GM19023 (cell line): ENCODE data around the gene IL17C.

Experiments
- ATAC-seq: cut with Tn5 transposase; IDR thresholded peaks from one replicate; pipeline ENCODE4 v1.9.1; 2021; ENCODE audit warnings: mild to moderate bottlenecking, moderate library complexity; ENCODE audit not compliant: unreplicated experiment

Gene IL17C

DNA sequence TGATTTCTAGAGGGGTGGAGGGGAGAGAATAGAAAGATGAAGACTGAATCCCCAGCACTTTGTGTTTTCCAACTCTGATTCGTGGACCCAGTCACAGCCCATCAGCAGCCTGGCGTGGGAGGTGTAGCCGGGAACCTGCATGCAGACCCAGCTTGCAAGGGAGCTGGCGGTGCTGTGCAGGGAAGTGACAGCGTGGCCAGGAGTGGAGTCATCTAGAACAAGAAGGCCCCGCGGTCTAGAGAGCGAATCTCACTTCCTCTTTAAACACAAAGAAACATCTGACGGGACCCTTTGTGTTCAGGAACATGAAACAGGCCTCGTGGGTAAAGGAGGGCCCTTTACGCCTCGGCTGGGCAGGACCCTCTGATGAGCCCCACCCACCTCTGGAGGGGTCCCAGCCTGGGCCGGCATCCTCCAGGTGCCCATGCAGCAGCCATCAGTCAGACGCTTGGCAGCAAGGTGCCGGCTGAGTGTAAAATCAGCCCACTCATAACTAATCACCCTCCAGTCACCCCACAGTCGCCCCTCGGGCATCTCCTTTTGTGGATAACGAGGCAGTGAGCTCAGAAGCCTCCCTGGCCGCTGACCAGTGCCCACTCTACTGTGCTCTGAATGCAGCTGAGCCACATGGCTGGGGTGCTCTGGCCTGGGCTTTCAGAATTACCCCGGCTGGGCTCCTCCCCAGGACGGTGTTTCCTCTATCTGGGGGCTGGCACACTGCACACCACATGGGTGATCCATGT, 43.5 kb downstream of the IL17C start:
- peak; percentile 66 for ATAC-seq

DNA sequence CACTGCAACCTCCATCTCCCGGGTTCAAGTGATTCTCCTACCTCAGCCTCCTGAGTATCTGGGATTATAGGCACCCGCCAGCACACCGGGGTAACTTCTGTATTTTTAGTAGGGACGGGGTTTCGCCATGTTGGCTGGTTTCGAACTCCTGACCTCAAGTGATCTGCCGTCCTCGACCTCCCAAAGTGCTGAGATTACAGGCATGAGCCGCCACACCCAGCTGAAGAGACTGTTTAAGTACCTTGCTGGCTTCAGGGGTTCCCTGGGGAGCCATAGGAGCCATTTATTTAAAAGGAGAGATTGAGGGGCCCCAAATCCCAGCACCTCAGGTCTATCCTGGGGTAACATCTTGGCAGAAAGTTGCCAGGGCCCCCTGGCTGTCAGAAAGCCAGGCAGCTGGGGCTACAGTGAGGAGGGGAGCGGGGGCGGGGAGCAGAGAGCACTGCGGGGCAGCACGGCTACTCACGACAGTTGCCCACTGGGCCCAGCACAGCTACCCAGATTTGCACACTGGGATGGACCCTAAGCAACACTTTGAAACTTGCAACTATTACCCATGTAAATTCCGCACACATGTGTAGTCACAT, 46.3 kb downstream of the IL17C start:
- no peak for ATAC-seq

DNA sequence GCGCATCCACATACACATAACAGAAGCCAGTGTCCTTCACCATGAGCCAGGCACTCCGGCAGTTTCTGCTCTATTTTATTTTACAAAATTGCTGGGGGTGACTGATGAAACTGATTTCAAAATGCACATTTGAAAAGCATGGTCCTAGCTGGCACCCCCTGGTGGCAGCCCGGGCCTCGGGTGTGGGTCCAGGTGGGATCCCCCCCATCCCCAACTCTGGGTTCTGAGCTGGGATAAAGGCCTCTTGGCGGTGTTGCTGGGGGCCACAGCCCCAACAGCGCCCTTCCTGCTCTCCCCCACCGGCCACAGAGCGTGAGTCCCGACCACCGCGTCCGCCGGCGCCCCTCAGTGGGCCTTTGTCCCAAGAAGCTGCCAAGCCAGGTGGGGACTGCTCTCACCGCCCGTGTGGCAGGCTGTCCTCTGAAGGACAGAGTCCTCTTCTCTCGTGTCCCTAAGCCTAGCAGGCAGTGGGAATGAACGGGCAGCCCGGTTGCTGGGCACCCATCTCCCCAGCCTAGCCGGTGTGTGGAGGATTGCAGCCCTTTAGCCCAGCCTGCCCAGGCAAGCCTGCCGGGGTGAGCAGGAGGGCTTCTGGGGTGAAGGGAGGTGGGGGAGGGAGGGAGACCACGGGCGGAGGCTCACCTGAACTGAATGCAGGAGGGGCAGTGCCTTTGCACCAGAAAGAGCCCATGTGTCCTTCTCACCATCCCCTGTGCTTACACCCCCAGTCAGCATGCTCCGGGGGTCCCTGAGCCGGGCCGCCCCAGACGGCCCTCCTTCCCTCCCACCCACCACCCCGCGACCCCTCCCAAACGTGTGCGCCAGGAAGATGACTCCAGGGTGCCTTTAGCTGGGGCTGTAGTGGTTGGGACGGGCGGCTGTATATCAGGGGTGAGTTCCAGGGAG, 47.0 kb downstream of the IL17C start:
- no peak for ATAC-seq

DNA sequence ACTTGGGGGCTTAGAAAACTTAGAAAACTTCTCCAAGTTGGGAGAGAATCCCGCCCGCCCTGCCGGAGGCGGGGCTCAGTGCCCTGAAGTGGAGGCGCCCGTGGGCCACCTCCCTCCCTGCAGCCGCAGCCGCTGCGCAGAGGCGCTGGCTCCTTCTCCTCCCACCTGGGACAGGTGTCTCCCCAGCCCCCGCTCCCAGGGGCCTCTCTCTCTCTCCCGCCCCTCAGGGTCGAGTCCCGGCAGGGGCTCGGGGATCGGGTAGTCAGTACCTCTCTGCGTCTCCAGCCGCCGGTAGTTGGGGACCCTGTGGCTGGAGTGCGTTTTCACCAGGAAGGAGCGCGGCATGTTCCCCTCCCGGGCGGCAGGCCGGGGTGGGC, 47.7 kb downstream of the IL17C start:
- ATAC-seq: peak; percentile 14

DNA sequence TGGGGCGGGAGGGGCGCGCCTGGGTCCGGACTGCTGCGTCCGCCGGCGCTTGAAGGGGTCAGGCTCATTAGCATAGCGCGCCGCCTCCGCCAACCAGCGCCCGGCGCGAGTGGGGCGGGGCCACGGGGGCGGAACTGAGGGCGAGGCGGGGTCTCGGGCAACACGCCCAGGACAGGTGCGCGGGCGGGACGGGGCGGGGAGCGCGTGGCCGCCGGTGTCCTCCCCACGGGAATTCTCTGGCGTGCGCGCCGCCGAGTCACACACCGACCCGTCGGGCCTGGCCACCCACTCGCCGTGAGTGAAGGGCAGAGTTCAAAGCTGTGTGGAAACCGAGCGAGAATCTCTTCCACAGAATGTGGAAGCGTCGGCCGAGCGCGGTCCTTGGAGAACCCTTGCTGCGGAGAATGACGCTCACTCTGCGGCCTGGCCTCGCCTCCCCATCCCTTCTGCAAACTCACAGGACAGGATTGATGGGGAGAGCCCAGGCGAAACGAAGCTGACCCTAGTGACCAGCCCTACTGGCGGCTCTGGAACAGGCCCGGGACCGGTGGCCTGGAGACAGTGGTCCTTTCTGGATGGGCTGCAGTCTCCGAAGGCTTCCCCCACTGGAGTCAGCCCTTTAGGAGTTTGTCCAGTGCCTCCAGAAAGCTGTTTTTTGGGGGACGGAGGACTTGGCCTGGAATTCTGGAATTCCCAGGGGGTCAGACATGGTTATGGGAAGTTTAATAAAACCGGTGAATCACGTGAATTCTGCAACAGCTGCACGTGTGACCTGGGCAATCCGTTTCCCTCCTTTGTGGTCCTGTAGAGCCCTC, 48.3 kb downstream of the IL17C start, which contains the start of gene SNAI3:
SNAI3 (minus strand) TSS at position 69 of the 815 bp plus-strand sequence. CDS start 101 bp downstream, outside the sequence.
- peak; percentile 69 for ATAC-seq

DNA sequence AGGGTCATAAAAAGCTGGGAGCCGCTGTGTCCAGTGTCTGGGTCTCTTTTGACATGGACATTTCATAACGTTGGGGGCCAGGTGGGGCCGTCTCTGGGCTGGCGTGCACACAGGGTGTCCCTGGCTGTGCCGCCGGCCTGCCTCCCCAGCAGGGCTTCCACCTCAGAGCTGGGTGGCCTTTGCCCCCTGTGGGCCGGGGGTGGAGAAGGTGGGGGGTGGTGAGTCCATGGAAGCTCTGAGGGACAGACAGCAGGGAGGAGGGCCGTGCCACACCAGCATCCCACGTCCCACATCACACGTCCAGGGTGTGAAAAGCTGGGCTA, 48.8 kb downstream of the IL17C start:
- ATAC-seq: no peak

DNA sequence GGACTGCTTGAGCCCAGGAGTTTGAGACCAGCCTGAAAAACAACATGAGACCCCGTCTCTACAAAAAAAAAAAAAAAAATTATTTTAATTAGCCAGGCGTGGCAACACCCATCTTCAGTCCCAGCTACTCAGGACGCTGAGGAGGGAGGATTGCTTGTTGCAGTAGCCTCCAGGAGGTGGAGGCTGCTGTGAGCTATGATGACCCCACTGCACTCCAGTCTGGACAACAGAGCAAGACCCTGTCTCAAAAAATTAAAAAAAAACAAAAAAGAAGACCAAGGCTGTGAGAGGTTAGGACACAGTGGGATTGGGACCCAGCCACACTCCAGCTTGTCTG, 49.3 kb downstream of the IL17C start:
- ATAC-seq: no peak

DNA sequence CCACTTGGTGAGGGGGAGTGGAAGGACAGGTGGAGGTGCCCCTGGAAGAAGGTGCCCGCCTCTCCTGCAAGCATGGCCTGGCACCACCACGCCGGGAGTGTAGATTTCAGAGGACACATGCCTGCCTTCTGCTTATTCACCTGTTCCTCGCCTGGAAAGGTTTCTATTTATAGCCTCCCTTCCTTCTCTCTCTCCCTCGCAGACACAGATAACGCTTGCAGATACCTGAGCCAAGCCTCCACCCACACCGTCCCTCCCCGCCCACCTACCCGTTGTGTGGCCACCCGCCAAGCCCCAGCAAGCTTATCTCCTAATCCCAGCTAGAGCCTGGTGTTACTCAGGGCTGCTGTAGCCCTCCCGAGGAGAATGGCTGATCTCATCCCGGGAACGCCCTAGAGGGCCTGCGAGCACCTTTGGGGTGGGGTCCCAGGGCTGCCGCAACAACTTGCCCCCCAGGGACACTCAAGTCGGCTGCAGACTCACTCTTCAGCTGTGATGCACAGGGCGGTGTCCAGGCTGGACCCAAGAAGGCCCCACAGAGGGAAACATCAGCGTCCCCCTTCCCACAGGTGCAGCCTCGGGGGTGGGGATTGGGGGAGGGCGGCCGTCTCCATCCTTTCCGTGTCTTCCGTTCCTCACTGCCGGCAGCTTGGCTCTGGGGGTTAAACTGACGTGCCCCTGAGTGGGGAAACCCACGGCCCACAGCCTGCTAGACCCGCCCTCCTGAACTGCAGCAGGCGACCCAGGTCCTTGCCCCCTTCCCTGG, 49.8 kb downstream of the IL17C start:
- ATAC-seq: no peak
